ENCODE measurements around the gene ARHGEF10L.

The ARHGEF10L gene

DNA sequence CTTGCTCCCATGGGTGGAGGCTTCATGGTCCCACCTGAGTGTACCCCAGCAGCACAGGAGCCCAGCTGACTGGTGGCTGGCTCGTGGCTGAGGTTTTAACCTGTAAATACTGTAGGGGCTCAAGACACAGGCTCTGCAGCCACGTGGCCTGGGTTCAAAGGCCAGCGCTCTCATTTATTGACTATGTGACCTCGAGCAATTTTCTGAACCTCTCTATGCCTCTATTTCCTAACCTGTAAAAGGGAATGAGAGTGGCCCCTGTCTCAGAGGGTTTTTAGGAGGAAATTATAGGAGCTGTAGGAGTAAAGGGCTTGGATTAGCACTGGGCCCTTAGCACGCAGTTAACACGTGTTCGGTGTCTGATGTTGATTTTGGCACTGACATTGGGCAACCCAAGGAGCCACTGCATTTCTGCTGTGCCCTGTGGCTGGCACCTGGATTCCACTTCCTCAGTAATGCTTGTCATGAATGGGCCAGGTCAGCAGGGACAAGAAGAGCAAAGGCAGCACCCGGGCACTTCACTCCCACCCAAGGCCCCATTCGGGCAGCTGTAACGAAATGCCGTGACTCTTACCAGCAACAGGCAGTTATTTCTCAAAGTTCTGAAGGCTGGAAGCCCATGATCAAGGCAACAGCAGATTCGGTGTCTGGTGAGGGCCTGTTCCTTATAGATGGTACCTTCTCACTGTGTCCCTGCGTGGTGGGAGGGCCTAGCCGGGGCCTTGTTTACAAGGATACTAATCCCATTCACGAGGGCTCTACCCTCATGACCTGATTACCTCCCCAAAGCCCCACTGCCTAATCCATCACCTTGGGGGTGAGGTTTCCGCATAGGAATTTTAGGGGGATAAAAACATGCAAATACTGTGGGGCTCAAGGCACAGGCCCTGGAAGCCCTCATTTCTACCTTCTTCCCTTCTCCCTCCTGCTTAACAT lies 25.2 kb downstream of the ARHGEF10L start:
- no peak for DNase-seq (ENCODE audit: low spot score)
- no peak for TF ChIP-seq CTCF (IDR thresholded peaks at IDR 0.05; ENCODE audit: extremely low read depth, missing control alignments)

- no peak for TF ChIP-seq CTCF (IDR thresholded peaks at IDR 0.05; ENCODE audit: extremely low read depth, missing control alignments)
- DNase-seq (ENCODE audit: low spot score), result no peak
Observed at GRCh38 chr1:17565461-17566252, 26.2 kb downstream of the ARHGEF10L start.

- TF ChIP-seq CTCF (IDR thresholded peaks at IDR 0.05; ENCODE audit: extremely low read depth, missing control alignments), result no peak
- DNase-seq (ENCODE audit: low spot score), result no peak
Observed at GRCh38 chr1:17566417-17566816, 26.9 kb downstream of the ARHGEF10L start.

DNA sequence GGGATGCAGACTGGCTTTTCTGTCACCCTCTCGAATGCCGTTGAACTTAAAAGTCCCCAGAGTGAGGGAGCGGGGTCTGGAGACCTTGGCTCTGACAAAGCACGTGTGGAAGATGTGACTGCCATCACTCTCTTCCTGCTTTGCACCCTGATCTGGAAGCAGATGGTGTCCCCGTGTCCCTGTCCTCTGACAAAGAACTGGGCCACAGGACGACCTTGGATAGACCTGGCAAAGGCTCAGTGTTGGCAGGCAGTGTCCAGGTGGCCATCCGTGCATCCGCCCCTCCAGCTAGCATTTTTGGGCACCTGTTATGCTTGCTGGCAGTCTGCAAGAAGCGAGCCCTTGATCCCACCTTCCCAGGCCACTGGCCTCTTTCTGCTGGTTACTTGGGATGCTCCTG lies 27.4 kb downstream of the ARHGEF10L start:
- DNase-seq (ENCODE audit: low spot score), result no peak
- TF ChIP-seq CTCF (IDR thresholded peaks at IDR 0.05; ENCODE audit: extremely low read depth, missing control alignments), result no peak

DNA sequence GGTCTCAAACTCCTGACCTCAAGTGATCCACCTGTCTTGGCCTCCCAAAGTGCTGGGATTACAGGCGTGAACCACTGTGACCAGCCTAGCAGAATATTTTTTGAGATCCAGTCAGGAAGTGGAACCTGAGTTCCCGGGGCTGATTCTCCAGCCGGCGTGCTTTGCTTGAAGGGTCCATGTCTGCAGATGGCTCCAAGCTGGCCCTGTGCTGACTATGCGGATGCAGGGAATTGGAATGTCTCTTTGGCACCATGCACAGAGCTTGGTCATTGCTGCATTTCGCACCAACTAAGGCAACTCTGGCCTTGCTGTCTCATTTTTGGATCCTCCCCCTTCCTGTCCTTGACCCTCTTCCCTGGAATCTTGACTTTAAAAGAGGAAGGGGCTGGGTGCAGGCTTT lies 28.1 kb downstream of the ARHGEF10L start:
- DNase-seq (ENCODE audit: low spot score), result no peak
- TF ChIP-seq CTCF (IDR thresholded peaks at IDR 0.05; ENCODE audit: extremely low read depth, missing control alignments), result no peak

- TF ChIP-seq CTCF (IDR thresholded peaks at IDR 0.05; ENCODE audit: extremely low read depth, missing control alignments), result no peak
- DNase-seq (ENCODE audit: low spot score), result no peak
Observed at GRCh38 chr1:17568014-17568900, 28.8 kb downstream of the ARHGEF10L start.

Measured in GM20000 (cell line).